Osteoblast (primary cell): Measurements from ENCODE around the gene KISS1. TPM values are rescaled to one million over a fixed set of nuclear protein-coding genes. Genes with fewer than 3 reads are reported as not detected.

Experiments used
- DNase-seq: peaks from one replicate; pipeline ENCODE4 v3.0.0; 2011; ENCODE audit warnings: low spot score, mixed read lengths; ENCODE audit not compliant: insufficient read length; ENCODE audit errors: missing footprints
- H2AFZ ChIP-seq: 2 replicates; pipeline ENCODE4 v1.6.0; 2011; ENCODE audit warnings: mild to moderate bottlenecking, low read length
- H3K27ac ChIP-seq: 2 replicates; pipeline ENCODE4 v1.5.1; 2011; ENCODE audit warnings: mild to moderate bottlenecking, low read depth, low read length, moderate library complexity
- H3K27me3 ChIP-seq: 2 replicates; pipeline ENCODE4 v1.6.0; 2012; ENCODE audit warnings: mild to moderate bottlenecking, control low read depth, inconsistent platforms, low read length, moderate library complexity; ENCODE audit not compliant: insufficient read depth
- H3K36me3 ChIP-seq: 2 replicates; pipeline ENCODE4 v1.5.1; 2011; ENCODE audit warnings: mild to moderate bottlenecking, low read length, control low read depth, moderate library complexity; ENCODE audit not compliant: insufficient read depth
- H3K4me1 ChIP-seq: 2 replicates; pipeline ENCODE4 v1.5.1; 2011; ENCODE audit warnings: mild to moderate bottlenecking, low read length, control low read depth, moderate library complexity; ENCODE audit not compliant: insufficient read depth
- H3K4me2 ChIP-seq: 2 replicates; pipeline ENCODE4 v1.6.0; 2011; ENCODE audit warnings: mild to moderate bottlenecking, low read length; ENCODE audit not compliant: insufficient read depth
- H3K4me3 ChIP-seq: fragments of 200-600 bp; sonication (generic); 3 replicates; pipeline ENCODE4 v1.5.1; 2012; ENCODE audit warnings: mild to moderate bottlenecking, low read length, inconsistent platforms; ENCODE audit not compliant: insufficient read depth
- H3K79me2 ChIP-seq: 2 replicates; pipeline ENCODE4 v1.6.0; 2012; ENCODE audit warnings: mild to moderate bottlenecking, low read length, control low read depth, inconsistent platforms; ENCODE audit not compliant: insufficient read depth
- H3K9me3 ChIP-seq: 2 replicates; pipeline ENCODE4 v1.5.1; 2011; ENCODE audit warnings: low read depth, low read length, control low read depth
- H4K20me1 ChIP-seq: 2 replicates; pipeline ENCODE4 v1.6.0; 2012; ENCODE audit warnings: mild to moderate bottlenecking, low read length, control low read depth; ENCODE audit not compliant: insufficient read depth
- CTCF ChIP-seq: IDR thresholded peaks from 2 replicates; pipeline ENCODE4 v1.5.1; 2011; ENCODE audit warnings: mild to moderate bottlenecking, low read depth, low read length, moderate library complexity; ENCODE audit errors: extremely low read depth
- total RNA-seq: library from RNA; depleted of rRNA; stranded (reverse); fragments of >200 nt; gene quantifications from 2 replicates; pipeline ENCODE4 v1.2.3, GENCODE V29; 2012

Gene KISS1
- not detected in 2 replicates for total RNA-seq

GRCh38 chr1:204196068-204196795, at the start of gene KISS1:
Gene KISS1, minus strand, starts transcription at chr1:204196491. Its CDS starts 3,615 bp downstream, at chr1:204192876.
- H4K20me1 ChIP-seq, result no peaks in the 10 kb centered on the region
- DNase-seq, result no peak
- H3K4me2 ChIP-seq, result no peak within 1 kb of the TSS
- peaks cover 9% of the 10 kb centered on the region for H3K4me1 ChIP-seq
- no peak within 1 kb of the TSS for H3K4me3 ChIP-seq
- no peaks in the 10 kb centered on the region for H3K36me3 ChIP-seq
- no peaks in the 10 kb centered on the region for H3K79me2 ChIP-seq
- peak within 1 kb of the TSS; percentile 23 for H2AFZ ChIP-seq
- H3K27me3 ChIP-seq, result peaks cover 11% of the 10 kb centered on the region
- TF ChIP-seq CTCF, result no peak
- no peaks in the 10 kb centered on the region for H3K9me3 ChIP-seq
- no peak within 1 kb of the TSS for H3K27ac ChIP-seq

- Histone ChIP-seq H3K9me3 (no peaks in the 10 kb centered on the region), H3K36me3 (no peaks in the 10 kb centered on the region), H2AFZ (no peak overlapping the region), H3K4me1 (no peaks in the 10 kb centered on the region), H3K27ac (no peak overlapping the region), H3K79me2 (no peaks in the 10 kb centered on the region), H4K20me1 (no peaks in the 10 kb centered on the region), H3K27me3 (peaks cover 22% of the 10 kb centered on the region), H3K4me2 (no peak overlapping the region), H3K4me3 (no peak overlapping the region)
- no peak for DNase-seq
- TF ChIP-seq CTCF, result no peak
Measured at GRCh38 chr1:204242920-204243319, 46.6 kb upstream of the KISS1 start.

GRCh38 chr1:204241914-204242313, 45.6 kb upstream of the KISS1 start:
- H3K79me2 ChIP-seq, result no peaks in the 10 kb centered on the region
- DNase-seq, result no peak
- no peak overlapping the region for H3K4me2 ChIP-seq
- H4K20me1 ChIP-seq, result no peaks in the 10 kb centered on the region
- peaks cover 18% of the 10 kb centered on the region for H3K27me3 ChIP-seq
- H3K9me3 ChIP-seq, result no peaks in the 10 kb centered on the region
- TF ChIP-seq CTCF, result no peak
- no peak overlapping the region for H3K4me3 ChIP-seq
- no peaks in the 10 kb centered on the region for H3K36me3 ChIP-seq
- no peak overlapping the region for H2AFZ ChIP-seq
- no peak overlapping the region for H3K27ac ChIP-seq
- H3K4me1 ChIP-seq, result no peaks in the 10 kb centered on the region

GRCh38 chr1:204241050-204241449, 44.8 kb upstream of the KISS1 start:
- H4K20me1 ChIP-seq, result no peaks in the 10 kb centered on the region
- no peak overlapping the region for H2AFZ ChIP-seq
- no peak overlapping the region for H3K4me3 ChIP-seq
- no peaks in the 10 kb centered on the region for H3K9me3 ChIP-seq
- H3K4me2 ChIP-seq, result no peak overlapping the region
- H3K79me2 ChIP-seq, result no peaks in the 10 kb centered on the region
- no peaks in the 10 kb centered on the region for H3K36me3 ChIP-seq
- no peak for TF ChIP-seq CTCF
- peaks cover 12% of the 10 kb centered on the region for H3K27me3 ChIP-seq
- H3K27ac ChIP-seq, result no peak overlapping the region
- DNase-seq, result peak; percentile 60
- no peaks in the 10 kb centered on the region for H3K4me1 ChIP-seq
